Fibroblast of villous mesenchyme (primary cell): ENCODE measurements around the gene RIOX2. TPM values are rescaled to one million over a fixed set of nuclear protein-coding genes. Genes with fewer than 3 reads are reported as not detected.

ENCODE experiments used
- DNase-seq: peaks from one replicate; pipeline ENCODE4 v3.0.0-alpha.2; 2010; ENCODE audit warnings: low read depth
- H3K4me3 ChIP-seq: 2 replicates; pipeline ENCODE4 v1.5.1; 2011; ENCODE audit warnings: low read depth, mild to moderate bottlenecking, low read length
- CTCF ChIP-seq: IDR thresholded peaks from 2 replicates; pipeline ENCODE4 v1.5.1; 2012; ENCODE audit warnings: low read depth, mild to moderate bottlenecking, low read length; ENCODE audit not compliant: insufficient read depth
- total RNA-seq: library from RNA; depleted of rRNA; stranded (reverse); fragments of >200 nt; gene quantifications from 2 replicates; pipeline ENCODE4 v1.2.3, GENCODE V29; 2012

Gene RIOX2
- total RNA-seq, 1 donor: 34.1 TPM

- no peak for TF ChIP-seq CTCF
- H3K4me3 ChIP-seq: no peak overlapping the region
- DNase-seq: no peak
These were observed 35.0 kb downstream of the RIOX2 start for GRCh38 chr3:97937205-97937604.

GRCh38 chr3:97935842-97936241, 36.4 kb downstream of the RIOX2 start:
- TF ChIP-seq CTCF: no peak
- H3K4me3 ChIP-seq: no peak overlapping the region
- DNase-seq: no peak

DNA sequence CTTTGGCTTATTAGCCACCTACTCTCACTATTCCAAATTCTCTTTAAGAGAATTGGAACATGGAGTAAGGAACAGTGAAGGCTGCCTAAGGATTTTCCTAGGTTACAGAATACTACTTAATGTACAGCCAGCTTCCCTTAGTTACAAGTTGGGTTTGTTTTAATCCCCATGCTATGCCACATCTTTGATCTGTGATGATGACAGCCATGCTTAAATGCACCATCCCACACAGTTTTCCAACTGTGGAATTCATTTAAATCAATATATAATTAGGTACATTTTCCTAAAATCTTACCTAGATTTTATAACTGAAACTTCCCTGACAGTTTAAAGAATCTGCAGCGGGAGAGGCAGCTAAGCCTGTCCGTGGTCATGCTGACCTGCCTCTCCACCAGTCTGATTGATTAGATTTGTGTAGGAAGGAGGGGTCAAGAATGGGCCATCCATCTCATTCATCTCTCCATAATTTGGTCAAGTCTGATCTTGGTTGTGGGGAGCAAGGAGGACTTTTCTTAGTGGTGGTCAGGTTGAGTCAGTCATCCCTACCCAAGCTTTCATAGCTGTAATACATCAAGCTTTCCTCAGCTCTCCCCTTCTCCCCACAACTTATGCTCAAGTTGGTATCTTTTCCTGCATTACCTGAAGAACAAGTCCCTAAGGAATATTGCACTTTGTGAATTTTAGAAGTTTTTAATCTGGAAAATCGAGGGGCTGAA, 37.1 kb downstream of the RIOX2 start:
- no peak for TF ChIP-seq CTCF
- H3K4me3 ChIP-seq: no peak overlapping the region
- no peak for DNase-seq

- no peak overlapping the region for H3K4me3 ChIP-seq
- TF ChIP-seq CTCF: no peak
- peak; percentile 56 for DNase-seq
These were observed 39.8 kb downstream of the RIOX2 start for GRCh38 chr3:97932387-97932801.

GRCh38 chr3:97931218-97931617, 41.0 kb downstream of the RIOX2 start:
- TF ChIP-seq CTCF: no peak
- no peak for DNase-seq
- H3K4me3 ChIP-seq: no peak overlapping the region

DNA sequence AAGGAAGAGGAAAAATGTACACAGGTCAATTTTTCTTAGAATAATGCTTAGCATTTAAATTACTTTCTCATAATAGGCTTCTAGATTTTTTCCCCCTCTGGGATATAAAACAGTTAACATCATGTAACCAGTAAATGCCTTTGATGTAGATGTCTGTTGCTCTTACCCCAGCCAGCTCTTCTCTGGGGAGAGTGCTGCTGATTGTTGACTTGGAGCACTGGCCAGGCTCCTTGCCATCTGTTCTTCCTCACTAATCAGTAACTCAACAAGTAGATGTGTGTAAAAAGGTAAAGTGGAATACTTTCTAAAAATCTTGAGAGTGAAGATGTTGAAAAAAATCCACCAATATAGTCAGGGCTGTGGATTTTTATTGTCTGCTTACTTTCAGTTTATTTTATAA, 42.2 kb downstream of the RIOX2 start:
- no peak for TF ChIP-seq CTCF
- H3K4me3 ChIP-seq: no peak overlapping the region
- DNase-seq: peak; percentile 21

DNA sequence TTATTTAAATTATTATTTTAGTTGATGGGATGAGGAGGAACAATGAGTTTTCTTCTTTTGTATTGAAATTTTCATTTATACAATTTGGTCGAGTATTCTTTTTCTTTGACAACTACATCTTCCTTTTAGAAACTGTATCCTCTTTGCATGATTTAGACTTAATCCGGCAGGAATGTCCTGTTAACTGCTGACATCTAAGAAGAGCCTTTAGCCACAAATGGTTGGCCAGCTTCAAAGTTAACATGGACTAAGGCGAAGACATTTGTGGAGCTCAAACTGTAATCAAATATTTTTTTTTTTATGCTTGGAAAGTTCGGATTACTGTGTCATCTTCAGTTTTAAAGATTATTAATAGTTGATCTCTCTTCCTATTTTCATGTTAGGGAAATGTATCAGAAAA, 43.2 kb downstream of the RIOX2 start:
- no peak for TF ChIP-seq CTCF
- no peak for DNase-seq
- H3K4me3 ChIP-seq: no peak overlapping the region
